ENCODE data around the gene CKMT1B.
"Not testable (repeated sequence)": the region's sequence is repeated elsewhere in the genome, so short reads cannot be mapped to it uniquely, and the experiment has no call there.

The CKMT1B gene

DNA sequence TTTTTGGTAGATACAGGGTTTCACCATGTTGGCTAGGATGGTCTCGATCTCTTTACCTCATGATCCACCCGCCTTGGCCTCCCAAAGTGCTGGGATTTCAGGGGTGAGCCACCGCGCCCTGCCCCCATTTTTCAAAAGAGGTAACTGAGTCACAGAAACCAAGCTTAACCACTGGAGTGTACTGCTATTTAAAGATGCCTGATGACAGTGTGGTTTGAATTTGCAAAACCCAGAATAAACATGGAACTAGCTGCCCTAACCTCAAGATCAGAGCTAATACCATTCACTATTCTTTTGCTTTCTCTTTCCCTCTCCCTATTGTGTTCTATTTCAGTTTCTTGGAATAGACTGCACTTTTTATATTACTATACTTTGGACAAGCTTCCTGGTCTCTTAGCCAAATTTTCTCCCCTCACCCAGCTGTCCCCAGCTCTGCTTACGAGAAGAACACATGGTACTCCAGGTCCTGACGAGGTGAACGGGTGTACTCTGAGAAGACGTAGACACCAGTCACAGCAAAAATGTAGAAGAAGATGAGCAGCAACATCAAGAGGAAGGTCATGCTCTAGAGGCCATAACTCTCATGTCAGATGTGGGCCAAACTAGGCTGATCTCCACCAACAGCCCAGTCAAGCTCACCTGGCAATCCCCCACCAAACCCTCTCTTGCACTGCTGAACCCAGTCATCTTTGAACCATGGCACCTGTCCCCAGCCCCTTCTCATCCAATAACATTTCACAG, 44.8 kb downstream of the CKMT1B start:
- DNase-seq, result not testable (repeated sequence)
